ENCODE measurements around the gene ABAT.

ABAT gene

GRCh38 chr16:8665529-8665928 lies 8.9 kb upstream of the ABAT start:
- Mint-ChIP-seq H3K9me3 (no peaks in the 10 kb centered on the region), H3K4me3 (no peak overlapping the region), H3K27me3 (no peaks in the 10 kb centered on the region), H3K4me1 (no peaks in the 10 kb centered on the region), H3K36me3 (ENCODE audit: low read depth) (peaks cover 6% of the 10 kb centered on the region), H3K27ac (no peak overlapping the region)
- DNase-seq, result no peak
- no peak for ATAC-seq

GRCh38 chr16:8667492-8667891 lies 6.9 kb upstream of the ABAT start:
- Mint-ChIP-seq H3K36me3 (ENCODE audit: low read depth) (peaks cover 6% of the 10 kb centered on the region), H3K27me3 (no peaks in the 10 kb centered on the region), H3K4me1 (no peaks in the 10 kb centered on the region), H3K9me3 (no peaks in the 10 kb centered on the region), H3K27ac (no peak overlapping the region), H3K4me3 (no peak overlapping the region)
- ATAC-seq, result no peak
- no peak for DNase-seq

DNA sequence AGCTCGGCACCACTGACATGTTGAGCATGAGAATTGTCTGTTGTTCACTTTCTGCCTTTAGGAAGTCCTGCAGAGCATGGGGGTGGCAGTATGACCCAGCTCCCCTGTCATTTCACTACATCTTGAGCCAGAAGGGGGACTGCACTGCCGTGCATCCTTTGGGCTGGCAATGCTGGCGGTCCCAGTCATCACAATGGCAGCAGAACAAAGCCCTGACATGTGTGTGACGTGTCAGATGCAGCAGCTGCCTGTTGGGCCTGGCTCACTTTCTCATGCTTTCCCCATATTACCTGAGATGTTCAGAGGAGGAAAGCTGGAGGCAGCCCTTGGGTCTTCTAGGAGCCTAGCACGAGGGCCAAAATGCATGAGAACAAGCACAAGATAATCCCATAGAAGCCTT lies 6.3 kb upstream of the ABAT start:
- H3K27ac Mint-ChIP-seq, result no peak overlapping the region
- ATAC-seq (no peak), DNase-seq (no peak)
- no peaks in the 10 kb centered on the region for H3K9me3 Mint-ChIP-seq
- no peaks in the 10 kb centered on the region for H3K4me1 Mint-ChIP-seq
- no peak overlapping the region for H3K4me3 Mint-ChIP-seq
- H3K36me3 Mint-ChIP-seq (ENCODE audit: low read depth), result peaks cover 6% of the 10 kb centered on the region
- no peaks in the 10 kb centered on the region for H3K27me3 Mint-ChIP-seq

GRCh38 chr16:8669481-8669880 lies 4.9 kb upstream of the ABAT start:
- Mint-ChIP-seq H3K4me3 (no peak overlapping the region), H3K36me3 (ENCODE audit: low read depth) (peaks cover 6% of the 10 kb centered on the region), H3K4me1 (peaks cover 4% of the 10 kb centered on the region), H3K27me3 (no peaks in the 10 kb centered on the region), H3K27ac (no peak overlapping the region), H3K9me3 (no peaks in the 10 kb centered on the region)
- DNase-seq, result no peak
- ATAC-seq, result no peak

DNA sequence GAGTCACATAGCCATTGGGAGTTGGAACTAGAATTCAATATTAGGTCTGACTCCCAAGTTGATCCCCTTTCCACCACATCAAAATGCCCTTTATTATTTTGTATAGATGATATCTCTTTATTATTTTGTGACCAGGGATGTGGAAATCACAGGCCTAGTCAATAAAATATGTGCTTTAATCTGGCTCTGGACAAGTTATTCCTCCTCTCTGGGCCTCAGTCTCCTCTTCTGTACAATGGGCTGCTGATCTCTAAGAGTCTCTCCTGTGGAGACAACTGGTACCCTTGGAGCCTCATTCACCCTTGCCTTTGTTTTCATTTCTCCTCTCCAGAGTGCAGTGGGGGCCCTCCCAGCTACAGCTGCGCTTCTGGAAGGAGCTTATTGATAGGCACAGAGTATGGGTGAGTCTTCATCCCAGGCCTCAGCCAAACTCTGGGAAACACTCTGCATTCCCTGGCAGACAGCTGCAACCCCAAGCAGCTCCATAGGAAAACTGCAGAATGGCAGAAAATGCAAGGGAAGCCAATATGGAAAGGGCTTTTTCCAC lies 4.3 kb upstream of the ABAT start:
- Mint-ChIP-seq H3K4me1 (peaks cover 8% of the 10 kb centered on the region), H3K27ac (no peak overlapping the region), H3K9me3 (no peaks in the 10 kb centered on the region), H3K36me3 (ENCODE audit: low read depth) (peaks cover 6% of the 10 kb centered on the region), H3K4me3 (no peak overlapping the region), H3K27me3 (no peaks in the 10 kb centered on the region)
- ATAC-seq (no peak), DNase-seq (no peak)

- H3K27me3 Mint-ChIP-seq, result no peaks in the 10 kb centered on the region
Observed at GRCh38 chr16:8673611-8674412, 605 bp upstream of the ABAT start.

GRCh38 chr16:8675183-8676159 lies 1.1 kb downstream of the ABAT start:
- Mint-ChIP-seq H3K4me3 (peak overlapping the region; percentile 86), H3K4me1 (peaks cover 42% of the 10 kb centered on the region), H3K9me3 (peaks cover 10% of the 10 kb centered on the region), H3K27ac (peak overlapping the region; percentile 88), H3K27me3 (peaks cover 2% of the 10 kb centered on the region), H3K36me3 (ENCODE audit: low read depth) (peaks cover 7% of the 10 kb centered on the region)
- DNase-seq, result peak; percentile 62
- peak; percentile 91 for ATAC-seq

More at GRCh38 chr16:8673611-8674412, 605 bp upstream of the ABAT start:
- Mint-ChIP-seq H3K4me1 (peaks cover 35% of the 10 kb centered on the region), H3K36me3 (ENCODE audit: low read depth) (no peaks in the 10 kb centered on the region), H3K9me3 (no peaks in the 10 kb centered on the region), H3K4me3 (peak overlapping the region; percentile 65), H3K27ac (no peak overlapping the region)
- DNase-seq, result no peak
- no peak for ATAC-seq

DNA sequence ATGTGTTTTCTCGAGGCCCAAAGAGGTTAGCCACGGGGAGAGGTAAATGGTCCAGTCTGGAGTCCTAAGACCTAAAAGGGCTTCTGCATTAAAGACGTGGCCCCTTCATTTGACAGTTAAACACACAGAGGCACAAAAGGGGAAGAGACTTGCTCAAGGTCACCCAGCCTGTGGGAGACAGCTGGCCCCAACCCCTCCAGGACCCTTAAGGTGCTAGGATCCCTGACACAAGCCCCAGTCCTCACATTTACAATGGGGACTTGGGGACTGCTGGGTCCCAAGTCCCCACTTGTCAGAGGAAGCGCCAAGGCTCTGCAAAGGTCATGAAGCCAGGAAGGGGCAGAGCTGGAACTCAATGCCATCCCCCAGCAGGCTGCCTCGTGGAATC lies 1.7 kb downstream of the ABAT start:
- no peak overlapping the region for H3K27ac Mint-ChIP-seq
- no peak for ATAC-seq
- H3K9me3 Mint-ChIP-seq, result peaks cover 10% of the 10 kb centered on the region
- H3K27me3 Mint-ChIP-seq, result peaks cover 2% of the 10 kb centered on the region
- H3K4me3 Mint-ChIP-seq, result peak overlapping the region; percentile 86
- H3K36me3 Mint-ChIP-seq (ENCODE audit: low read depth), result peaks cover 7% of the 10 kb centered on the region
- DNase-seq, result no peak
- peaks cover 44% of the 10 kb centered on the region for H3K4me1 Mint-ChIP-seq

- Mint-ChIP-seq H3K4me3 (no peak overlapping the region), H3K27ac (no peak overlapping the region), H3K9me3 (peaks cover 10% of the 10 kb centered on the region), H3K36me3 (ENCODE audit: low read depth) (peaks cover 7% of the 10 kb centered on the region), H3K27me3 (peaks cover 2% of the 10 kb centered on the region), H3K4me1 (peaks cover 44% of the 10 kb centered on the region)
- no peak for ATAC-seq
- DNase-seq, result no peak
Observed at GRCh38 chr16:8676737-8677375, 2.4 kb downstream of the ABAT start.

DNA sequence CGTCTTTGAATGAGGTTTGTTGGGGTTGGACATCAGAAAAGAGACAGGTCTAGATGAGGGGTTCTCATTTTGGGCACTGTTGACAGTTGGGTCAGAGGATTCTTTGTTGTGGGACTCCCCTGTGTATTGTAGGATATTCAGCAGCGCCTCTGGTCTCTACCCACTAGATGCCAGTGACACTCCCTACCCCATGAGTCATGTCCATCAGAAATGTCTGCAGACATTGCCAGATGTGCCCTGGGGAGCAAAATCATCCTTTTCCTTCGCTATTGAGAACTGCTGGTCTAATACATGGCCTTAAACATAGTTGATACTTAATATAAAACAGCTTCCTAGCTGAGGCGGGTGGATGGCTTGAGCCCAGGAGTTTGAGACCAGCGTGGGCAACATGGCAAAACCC lies 3.1 kb downstream of the ABAT start:
- H3K4me1 Mint-ChIP-seq, result peaks cover 44% of the 10 kb centered on the region
- DNase-seq (no peak), ATAC-seq (no peak)
- no peak overlapping the region for H3K27ac Mint-ChIP-seq
- H3K4me3 Mint-ChIP-seq, result no peak overlapping the region
- H3K36me3 Mint-ChIP-seq (ENCODE audit: low read depth), result peaks cover 7% of the 10 kb centered on the region
- peaks cover 10% of the 10 kb centered on the region for H3K9me3 Mint-ChIP-seq
- H3K27me3 Mint-ChIP-seq, result peaks cover 2% of the 10 kb centered on the region

GRCh38 chr16:8678068-8678927 lies 3.9 kb downstream of the ABAT start:
- H3K4me1 Mint-ChIP-seq, result peaks cover 44% of the 10 kb centered on the region
- H3K4me3 Mint-ChIP-seq, result no peak overlapping the region
- H3K27me3 Mint-ChIP-seq, result peaks cover 2% of the 10 kb centered on the region
- peaks cover 10% of the 10 kb centered on the region for H3K9me3 Mint-ChIP-seq
- H3K36me3 Mint-ChIP-seq (ENCODE audit: low read depth), result peaks cover 7% of the 10 kb centered on the region
- no peak overlapping the region for H3K27ac Mint-ChIP-seq
- no peak for ATAC-seq
- DNase-seq, result no peak

GRCh38 chr16:8679151-8679550 lies 4.7 kb downstream of the ABAT start:
- ATAC-seq (no peak), DNase-seq (no peak)
- peaks cover 10% of the 10 kb centered on the region for H3K9me3 Mint-ChIP-seq
- H3K4me3 Mint-ChIP-seq, result no peak overlapping the region
- H3K4me1 Mint-ChIP-seq, result peaks cover 40% of the 10 kb centered on the region
- peaks cover 7% of the 10 kb centered on the region for H3K36me3 Mint-ChIP-seq (ENCODE audit: low read depth)
- H3K27me3 Mint-ChIP-seq, result peaks cover 2% of the 10 kb centered on the region
- H3K27ac Mint-ChIP-seq, result no peak overlapping the region

- Mint-ChIP-seq H3K4me1 (peaks cover 11% of the 10 kb centered on the region), H3K36me3 (ENCODE audit: low read depth) (peaks cover 14% of the 10 kb centered on the region), H3K27ac (no peak overlapping the region), H3K4me3 (no peak overlapping the region), H3K27me3 (peaks cover 2% of the 10 kb centered on the region), H3K9me3 (peaks cover 10% of the 10 kb centered on the region)
- DNase-seq, result no peak
- no peak for ATAC-seq
Observed at GRCh38 chr16:8682551-8683259, 8.3 kb downstream of the ABAT start.

Measured in activated naive CD8-positive, alpha-beta T cell treated with anti-CD3 and anti-CD28 coated beads, Interleukin-2, amount 50 U/mL, for 24 hours (primary cell).